Vagina (tissue), 2 donors: ENCODE results near the gene PLAC1.

Experiments used
- POLR2A ChIP-seq, 2 donors: fragments of 450-650 bp; IDR thresholded peaks; one replicate each; pipeline ENCODE4 v1.6.1; 2017; ENCODE audit warnings: antibody characterized with exemption in 2 of 2, mild to moderate bottlenecking in 2 of 2, moderate library complexity in 2 of 2
- POLR2AphosphoS5 ChIP-seq, 2 donors: sonication (generic); formaldehyde crosslinking; IDR thresholded peaks; one replicate each; pipeline ENCODE4 v1.9.0; 2017; ENCODE audit warnings: antibody characterized with exemption in 2 of 2, mild to moderate bottlenecking in 2 of 2, low read depth in 1 of 2; ENCODE audit not compliant: insufficient read depth in 1 of 2
- TF ChIP-seq, protein P1 (sequence below), 3 experiments: fragments of 450-650 bp in 2 of 3; fragments of 200-600 bp in 1 of 3; sonication (generic) in 1 of 3; IDR thresholded peaks; one replicate each; pipeline ENCODE4 v1.5.1; 2017 to 2019; ENCODE audit warnings: antibody characterized with exemption in 3 of 3, mild to moderate bottlenecking in 2 of 3, moderate library complexity in 2 of 3

DNA sequence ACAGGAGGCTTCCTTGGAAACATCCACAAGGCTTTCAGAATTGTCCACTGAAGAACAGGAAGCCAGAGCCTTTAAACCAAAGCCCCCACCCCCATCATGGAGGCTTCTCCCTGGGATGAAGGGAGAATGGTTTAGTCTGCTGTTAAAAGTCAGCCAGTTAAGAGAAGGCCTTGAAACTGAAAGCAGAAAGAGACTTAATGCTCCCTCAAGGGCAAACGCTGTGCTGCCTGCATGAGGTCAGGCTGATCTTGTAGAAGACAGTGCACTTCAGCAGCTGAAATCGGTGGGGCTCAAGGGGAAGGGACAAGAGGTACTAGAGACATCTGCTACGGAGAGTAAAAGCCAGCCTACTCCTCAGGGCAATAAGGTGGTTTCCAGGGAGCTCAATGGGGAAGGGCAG lies 129.3 kb downstream of the PLAC1 start:
- TF ChIP-seq, protein P1, sequence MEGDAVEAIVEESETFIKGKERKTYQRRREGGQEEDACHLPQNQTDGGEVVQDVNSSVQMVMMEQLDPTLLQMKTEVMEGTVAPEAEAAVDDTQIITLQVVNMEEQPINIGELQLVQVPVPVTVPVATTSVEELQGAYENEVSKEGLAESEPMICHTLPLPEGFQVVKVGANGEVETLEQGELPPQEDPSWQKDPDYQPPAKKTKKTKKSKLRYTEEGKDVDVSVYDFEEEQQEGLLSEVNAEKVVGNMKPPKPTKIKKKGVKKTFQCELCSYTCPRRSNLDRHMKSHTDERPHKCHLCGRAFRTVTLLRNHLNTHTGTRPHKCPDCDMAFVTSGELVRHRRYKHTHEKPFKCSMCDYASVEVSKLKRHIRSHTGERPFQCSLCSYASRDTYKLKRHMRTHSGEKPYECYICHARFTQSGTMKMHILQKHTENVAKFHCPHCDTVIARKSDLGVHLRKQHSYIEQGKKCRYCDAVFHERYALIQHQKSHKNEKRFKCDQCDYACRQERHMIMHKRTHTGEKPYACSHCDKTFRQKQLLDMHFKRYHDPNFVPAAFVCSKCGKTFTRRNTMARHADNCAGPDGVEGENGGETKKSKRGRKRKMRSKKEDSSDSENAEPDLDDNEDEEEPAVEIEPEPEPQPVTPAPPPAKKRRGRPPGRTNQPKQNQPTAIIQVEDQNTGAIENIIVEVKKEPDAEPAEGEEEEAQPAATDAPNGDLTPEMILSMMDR (IDR thresholded peaks at IDR 0.05): no peak
- no peak for TF ChIP-seq POLR2AphosphoS5 (IDR thresholded peaks at IDR 0.05; ENCODE audit: insufficient read depth in 1 of 2, low read depth in 1 of 2)
- no peak for TF ChIP-seq POLR2A (IDR thresholded peaks at IDR 0.05)
